Measurements from ENCODE around the gene BANF2. TPM values are rescaled to one million over a fixed set of nuclear protein-coding genes. Genes with fewer than 3 reads are reported as not detected.

BANF2 gene
- total RNA-seq, 4 donors from 2014 or later: not detected

- H3K27me3 ChIP-seq: no peaks in the 10 kb centered on the region
- no peaks in the 10 kb centered on the region for H3K4me1 ChIP-seq
- H3K36me3 ChIP-seq: no peaks in the 10 kb centered on the region
- no peak overlapping the region for H3K4me3 ChIP-seq
- no peak for DNase-seq
- no peak overlapping the region for H3K27ac ChIP-seq
- H3K9me3 ChIP-seq: peaks cover 0 to 11% (median 4%) of the 10 kb centered on the region in 4 donors
- TF ChIP-seq POLR2A (IDR thresholded peaks at IDR 0.05): no peak
- TF ChIP-seq CTCF (IDR thresholded peaks at IDR 0.05): no peak
Measured at GRCh38 chr20:17758512-17758911, 58.7 kb downstream of the BANF2 start.

GRCh38 chr20:17759449-17759848, 59.7 kb downstream of the BANF2 start:
- Histone ChIP-seq H3K9me3 (peaks cover 0 to 11% (median 4%) of the 10 kb centered on the region in 4 donors), H3K4me3 (no peak overlapping the region), H3K4me1 (no peaks in the 10 kb centered on the region), H3K27ac (no peak overlapping the region), H3K27me3 (no peaks in the 10 kb centered on the region), H3K36me3 (no peaks in the 10 kb centered on the region)
- DNase-seq: no peak
- TF ChIP-seq CTCF (IDR thresholded peaks at IDR 0.05) (no peak), POLR2A (IDR thresholded peaks at IDR 0.05) (no peak)

GRCh38 chr20:17761604-17762003, 61.8 kb downstream of the BANF2 start:
- TF ChIP-seq CTCF (IDR thresholded peaks at IDR 0.05) (no peak), POLR2A (IDR thresholded peaks at IDR 0.05) (no peak)
- Histone ChIP-seq H3K9me3 (peaks cover 0 to 11% (median 4%) of the 10 kb centered on the region in 4 donors), H3K36me3 (no peaks in the 10 kb centered on the region), H3K27ac (no peak overlapping the region), H3K4me1 (no peaks in the 10 kb centered on the region), H3K27me3 (no peaks in the 10 kb centered on the region), H3K4me3 (no peak overlapping the region)
- no peak for DNase-seq

GRCh38 chr20:17762243-17762872, 62.6 kb downstream of the BANF2 start:
- H3K9me3 ChIP-seq: peaks cover 0 to 11% (median 4%) of the 10 kb centered on the region in 4 donors
- TF ChIP-seq POLR2A (IDR thresholded peaks at IDR 0.05) (no peak), CTCF (IDR thresholded peaks at IDR 0.05) (no peak)
- H3K4me3 ChIP-seq: no peak overlapping the region
- no peaks in the 10 kb centered on the region for H3K4me1 ChIP-seq
- no peak overlapping the region for H3K27ac ChIP-seq
- no peaks in the 10 kb centered on the region for H3K27me3 ChIP-seq
- no peak for DNase-seq
- H3K36me3 ChIP-seq: no peaks in the 10 kb centered on the region

GRCh38 chr20:17762873-17763557, 63.2 kb downstream of the BANF2 start:
- no peak overlapping the region for H3K4me3 ChIP-seq
- TF ChIP-seq CTCF (IDR thresholded peaks at IDR 0.05) (no peak), POLR2A (IDR thresholded peaks at IDR 0.05) (no peak)
- H3K9me3 ChIP-seq: peaks cover 0 to 11% (median 4%) of the 10 kb centered on the region in 4 donors
- no peak overlapping the region for H3K27ac ChIP-seq
- no peaks in the 10 kb centered on the region for H3K36me3 ChIP-seq
- H3K4me1 ChIP-seq: no peaks in the 10 kb centered on the region
- no peaks in the 10 kb centered on the region for H3K27me3 ChIP-seq
- DNase-seq: no peak
